K562 (cell line): Measurements from ENCODE around the gene FOXN1.

Experiments used
- FOXK2 ChIP-seq, 2 experiments: fragments of 450-650 bp; IDR thresholded peaks in 1 of 2; conservative IDR thresholded peaks in 1 of 2; 2 replicates each; pipeline ENCODE4 v1.6.1; 2016; ENCODE audit warnings: low read depth in 2 of 2, mild to moderate bottlenecking in 1 of 2
- POLR3A ChIP-seq: IDR thresholded peaks from 2 replicates; pipeline ENCODE4 v1.6.1; 2011; ENCODE audit warnings: borderline replicate concordance, mild to moderate bottlenecking, moderate library complexity; ENCODE audit not compliant: insufficient read length, insufficient read depth; ENCODE audit errors: extremely low read depth

DNA sequence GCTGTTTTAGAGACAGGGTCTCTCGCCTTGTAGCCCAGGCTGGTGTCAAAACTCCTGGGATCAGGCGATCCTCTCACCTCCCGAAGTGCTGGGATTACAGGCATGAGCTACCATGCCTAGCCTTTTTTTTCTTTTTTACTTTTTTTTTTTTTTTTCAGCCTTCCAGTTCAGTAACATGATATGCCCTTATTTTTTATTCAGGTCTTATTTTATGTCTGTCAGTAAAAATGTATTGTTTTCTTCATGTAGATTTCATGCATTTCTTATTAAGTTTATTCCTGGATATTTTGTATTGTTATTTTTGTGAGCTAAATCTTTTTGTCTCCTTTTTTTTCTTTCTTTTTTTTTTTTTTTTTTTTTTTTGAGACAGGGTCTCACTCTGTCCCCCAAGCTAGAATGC, 2.7 kb upstream of the FOXN1 start:
- TF ChIP-seq FOXK2 (conservative IDR thresholded peaks at IDR 0.05 in 1 of 2, IDR thresholded peaks at IDR 0.05 in 1 of 2; ENCODE audit: low read depth in 2 of 2) (no peak), POLR3A (no peak)
